GM21447 (cell line): ENCODE data around the gene MTG1.
"Not testable (repeated sequence)": the region's sequence is repeated elsewhere in the genome, so short reads cannot be mapped to it uniquely, and the experiment has no call there.

ENCODE experiments used
- ATAC-seq: cut with Tn5 transposase; IDR thresholded peaks from one replicate; pipeline ENCODE4 v1.9.1; 2021; ENCODE audit not compliant: unreplicated experiment

The MTG1 gene

GRCh38 chr10:133397938-133398337 lies 4.0 kb downstream of the MTG1 start:
- no peak for ATAC-seq

- no peak for ATAC-seq
These were observed 5.2 kb downstream of the MTG1 start for GRCh38 chr10:133399123-133399601.

- ATAC-seq, result peak; percentile 90
These were observed 6.9 kb downstream of the MTG1 start for GRCh38 chr10:133400624-133401424.

GRCh38 chr10:133401500-133401899 lies 7.5 kb downstream of the MTG1 start:
- no peak for ATAC-seq

GRCh38 chr10:133401981-133402725 lies 8.2 kb downstream of the MTG1 start:
- no peak for ATAC-seq

- no peak for ATAC-seq
These were observed 9.4 kb downstream of the MTG1 start for GRCh38 chr10:133403359-133403758.

GRCh38 chr10:133403784-133404183 lies 9.8 kb downstream of the MTG1 start:
- no peak for ATAC-seq

GRCh38 chr10:133405272-133405671 lies 11.3 kb downstream of the MTG1 start:
- no peak for ATAC-seq

GRCh38 chr10:133405844-133406527 lies 12.0 kb downstream of the MTG1 start:
- no peak for ATAC-seq

GRCh38 chr10:133411523-133412380 lies 17.8 kb downstream of the MTG1 start:
- ATAC-seq, result no peak

- ATAC-seq, result no peak
These were observed 18.4 kb downstream of the MTG1 start for GRCh38 chr10:133412381-133412711.

- not testable (repeated sequence) for ATAC-seq
These were observed 20.4 kb downstream of the MTG1 start for GRCh38 chr10:133414401-133414800.

GRCh38 chr10:133415752-133416151 lies 21.8 kb downstream of the MTG1 start:
- ATAC-seq, result no peak

- ATAC-seq, result no peak
These were observed 24.5 kb downstream of the MTG1 start for GRCh38 chr10:133418289-133418993.

GRCh38 chr10:133419211-133419950 lies 25.4 kb downstream of the MTG1 start:
- no peak for ATAC-seq

GRCh38 chr10:133420028-133420427 lies 26.1 kb downstream of the MTG1 start:
- no peak for ATAC-seq

- ATAC-seq, result no peak
These were observed 26.6 kb downstream of the MTG1 start for GRCh38 chr10:133420579-133420978.

- ATAC-seq, result no peak
These were observed 27.6 kb downstream of the MTG1 start for GRCh38 chr10:133421336-133422222.
